Karpas-422 (cell line): ENCODE measurements around the gene ARRB2. TPM values are rescaled to one million over a fixed set of nuclear protein-coding genes. Genes with fewer than 3 reads are reported as not detected.

Experiments
- DNase-seq: peaks from one replicate; pipeline ENCODE4 v3.0.0-alpha.2; 2015
- H2AFZ ChIP-seq: fragments of 200-600 bp; sonication (generic); 2 replicates; pipeline ENCODE4 v1.6.1; 2014; ENCODE audit warnings: antibody characterized with exemption, low read length, mixed read lengths
- H3K27ac ChIP-seq: fragments of 200-600 bp; sonication (generic); 2 replicates; pipeline ENCODE4 v1.5.1; 2014; ENCODE audit warnings: mild to moderate bottlenecking, low read length, moderate library complexity
- H3K27me3 ChIP-seq: fragments of 200-600 bp; sonication (generic); 2 replicates; pipeline ENCODE4 v1.6.1; 2014; ENCODE audit warnings: low read length, mixed read lengths
- H3K36me3 ChIP-seq: fragments of 200-600 bp; sonication (generic); 2 replicates; pipeline ENCODE4 v1.6.1; 2014; ENCODE audit warnings: low read length, mixed read lengths; ENCODE audit not compliant: insufficient read depth
- H3K4me1 ChIP-seq: fragments of 200-600 bp; sonication (generic); 2 replicates; pipeline ENCODE4 v1.6.1; 2014; ENCODE audit warnings: mild to moderate bottlenecking, low read length, mixed read lengths
- H3K4me2 ChIP-seq: fragments of 200-600 bp; sonication (generic); 2 replicates; pipeline ENCODE4 v1.6.1; 2014; ENCODE audit warnings: low read length, low read depth, mild to moderate bottlenecking; ENCODE audit not compliant: poor library complexity, severe bottlenecking
- H3K4me3 ChIP-seq: fragments of 200-600 bp; sonication (generic); 2 replicates; pipeline ENCODE4 v1.5.1; 2014; ENCODE audit warnings: mild to moderate bottlenecking, antibody characterized with exemption, low read length, mixed read lengths
- H3K79me2 ChIP-seq: fragments of 200-600 bp; sonication (generic); 2 replicates; pipeline ENCODE4 v1.6.1; 2014; ENCODE audit warnings: mild to moderate bottlenecking, low read length, mixed read lengths
- H3K9ac ChIP-seq: fragments of 200-600 bp; sonication (generic); 2 replicates; pipeline ENCODE4 v1.6.0; 2014; ENCODE audit warnings: low read length
- H3K9me2 ChIP-seq: fragments of 200-600 bp; sonication (generic), shearing (Covaris generic); replicated peaks from 2 replicates; pipeline ENCODE4 v1.6.0; 2014; ENCODE audit warnings: mild to moderate bottlenecking, low read length, moderate library complexity; ENCODE audit not compliant: insufficient read depth
- H3K9me3 ChIP-seq: fragments of 300-700, 200-600 bp; sonication (generic); 2 replicates; pipeline ENCODE4 v1.6.1; 2014; ENCODE audit warnings: low read length, mixed read lengths
- H4K20me1 ChIP-seq: fragments of 200-600 bp; sonication (generic); 2 replicates; pipeline ENCODE4 v1.6.1; 2014; ENCODE audit warnings: mild to moderate bottlenecking, antibody characterized with exemption, low read length, low read depth; ENCODE audit not compliant: insufficient read depth
- total RNA-seq: library from RNA; depleted of rRNA; stranded (reverse); fragments of >200 nt; shearing (Covaris generic); gene quantifications from 2 replicates; pipeline ENCODE4 v1.2.3, GENCODE V29; 2014; ENCODE audit warnings: low replicate concordance; rRNA removed

Gene ARRB2
- total RNA-seq, 1 experiment from 2014 or later, result 19.1 TPM

GRCh38 chr17:4759776-4760236, 49.4 kb downstream of the ARRB2 start:
- no peaks in the 10 kb centered on the region for H3K9me3 ChIP-seq
- no peaks in the 10 kb centered on the region for H3K36me3 ChIP-seq
- no peaks in the 10 kb centered on the region for H3K4me1 ChIP-seq
- H2AFZ ChIP-seq, result no peak overlapping the region
- no peaks in the 10 kb centered on the region for H3K79me2 ChIP-seq
- no peak overlapping the region for H3K4me2 ChIP-seq
- DNase-seq, result no peak
- no peak overlapping the region for H3K27ac ChIP-seq
- H3K27me3 ChIP-seq, result no peaks in the 10 kb centered on the region
- H3K4me3 ChIP-seq, result no peak overlapping the region
- no peak overlapping the region for H3K9ac ChIP-seq
- no peaks in the 10 kb centered on the region for H4K20me1 ChIP-seq
- no peaks in the 10 kb centered on the region for H3K9me2 ChIP-seq

- no peak overlapping the region for H3K9ac ChIP-seq
- no peaks in the 10 kb centered on the region for H3K79me2 ChIP-seq
- no peak for DNase-seq
- no peak overlapping the region for H3K4me3 ChIP-seq
- no peaks in the 10 kb centered on the region for H3K4me1 ChIP-seq
- H3K36me3 ChIP-seq, result no peaks in the 10 kb centered on the region
- H2AFZ ChIP-seq, result no peak overlapping the region
- H3K9me2 ChIP-seq, result no peaks in the 10 kb centered on the region
- H3K4me2 ChIP-seq, result no peak overlapping the region
- no peaks in the 10 kb centered on the region for H3K27me3 ChIP-seq
- no peaks in the 10 kb centered on the region for H3K9me3 ChIP-seq
- no peaks in the 10 kb centered on the region for H4K20me1 ChIP-seq
- no peak overlapping the region for H3K27ac ChIP-seq
Observed at GRCh38 chr17:4764595-4764994, 54.2 kb downstream of the ARRB2 start.

GRCh38 chr17:4766201-4766600, 55.8 kb downstream of the ARRB2 start:
- Histone ChIP-seq H3K27me3 (no peaks in the 10 kb centered on the region), H2AFZ (no peak overlapping the region), H3K27ac (no peak overlapping the region), H3K9me2 (no peaks in the 10 kb centered on the region), H3K79me2 (no peaks in the 10 kb centered on the region), H3K4me3 (no peak overlapping the region), H3K4me1 (no peaks in the 10 kb centered on the region), H3K36me3 (no peaks in the 10 kb centered on the region), H4K20me1 (no peaks in the 10 kb centered on the region), H3K9me3 (no peaks in the 10 kb centered on the region), H3K9ac (no peak overlapping the region), H3K4me2 (no peak overlapping the region)
- DNase-seq, result no peak

GRCh38 chr17:4766723-4767122, 56.3 kb downstream of the ARRB2 start:
- Histone ChIP-seq H3K9me3 (no peaks in the 10 kb centered on the region), H3K4me2 (no peak overlapping the region), H3K9ac (no peak overlapping the region), H3K4me3 (no peak overlapping the region), H3K27ac (no peak overlapping the region), H3K79me2 (no peaks in the 10 kb centered on the region), H3K9me2 (no peaks in the 10 kb centered on the region), H2AFZ (no peak overlapping the region), H3K4me1 (no peaks in the 10 kb centered on the region), H3K27me3 (no peaks in the 10 kb centered on the region), H4K20me1 (no peaks in the 10 kb centered on the region), H3K36me3 (no peaks in the 10 kb centered on the region)
- no peak for DNase-seq

GRCh38 chr17:4768298-4768697, 57.9 kb downstream of the ARRB2 start:
- Histone ChIP-seq H2AFZ (no peak overlapping the region), H3K4me3 (no peak overlapping the region), H3K9ac (no peak overlapping the region), H3K9me3 (no peaks in the 10 kb centered on the region), H3K4me1 (no peaks in the 10 kb centered on the region), H3K36me3 (no peaks in the 10 kb centered on the region), H3K27me3 (no peaks in the 10 kb centered on the region), H4K20me1 (no peaks in the 10 kb centered on the region), H3K27ac (no peak overlapping the region), H3K9me2 (no peaks in the 10 kb centered on the region), H3K4me2 (no peak overlapping the region), H3K79me2 (no peaks in the 10 kb centered on the region)
- no peak for DNase-seq

- no peak overlapping the region for H3K4me2 ChIP-seq
- no peaks in the 10 kb centered on the region for H3K36me3 ChIP-seq
- H3K79me2 ChIP-seq, result no peaks in the 10 kb centered on the region
- H3K27me3 ChIP-seq, result no peaks in the 10 kb centered on the region
- H2AFZ ChIP-seq, result no peak overlapping the region
- H4K20me1 ChIP-seq, result no peaks in the 10 kb centered on the region
- no peak overlapping the region for H3K9ac ChIP-seq
- H3K9me2 ChIP-seq, result no peaks in the 10 kb centered on the region
- H3K27ac ChIP-seq, result no peak overlapping the region
- no peak for DNase-seq
- H3K4me1 ChIP-seq, result no peaks in the 10 kb centered on the region
- H3K9me3 ChIP-seq, result no peaks in the 10 kb centered on the region
- H3K4me3 ChIP-seq, result no peak overlapping the region
Observed at GRCh38 chr17:4769628-4770027, 59.2 kb downstream of the ARRB2 start.

Other genes starting within 250 kb of the ARRB2 start
- not detected in 2 replicates for gene SPNS2, start 211.8 kb upstream of the ARRB2 start, total RNA-seq
- gene MYBBP1A, start 155.2 kb upstream of the ARRB2 start, total RNA-seq, result 48.2 and 76.6 TPM in 2 replicates
- gene GGT6, start 150.1 kb upstream of the ARRB2 start, total RNA-seq, result not detected in 2 replicates
- 0.45 TPM in 1 of 2 replicates, not detected in the other for gene SMTNL2, start 126.1 kb upstream of the ARRB2 start, total RNA-seq
- 0.72 and 1.5 TPM in 2 replicates for gene ALOX15, start 69.0 kb upstream of the ARRB2 start, total RNA-seq
- 27.7 and 34.6 TPM in 2 replicates for gene PELP1, start 6.5 kb upstream of the ARRB2 start, total RNA-seq
- 20.3 and 21.0 TPM in 2 replicates for gene MED11, start 20.8 kb downstream of the ARRB2 start, total RNA-seq
- gene ZMYND15, start 29.2 kb downstream of the ARRB2 start, total RNA-seq, result not detected in 2 replicates
- gene CXCL16, start 29.3 kb downstream of the ARRB2 start, total RNA-seq, result 1.3 and 2.2 TPM in 2 replicates
- not detected in 2 replicates for gene TM4SF5, start 61.3 kb downstream of the ARRB2 start, total RNA-seq
- gene VMO1, start 75.7 kb downstream of the ARRB2 start, total RNA-seq, result not detected in 2 replicates
- gene GLTPD2, start 78.3 kb downstream of the ARRB2 start, total RNA-seq, result not detected in 2 replicates
- 118 and 168 TPM in 2 replicates for gene PSMB6, start 85.5 kb downstream of the ARRB2 start, total RNA-seq
- 13.1 and 23.3 TPM in 2 replicates for gene PLD2, start 96.5 kb downstream of the ARRB2 start, total RNA-seq
- 28.7 and 56.6 TPM in 2 replicates for gene MINK1, start 122.7 kb downstream of the ARRB2 start, total RNA-seq
- 0.26 and 0.43 TPM in 2 replicates for gene C17orf107, start 188.9 kb downstream of the ARRB2 start, total RNA-seq
- 0.11 and 0.22 TPM in 2 replicates for gene CHRNE, start 192.5 kb downstream of the ARRB2 start, total RNA-seq
- gene GP1BA, start 221.6 kb downstream of the ARRB2 start, total RNA-seq, result not detected in 2 replicates
- 79.0 and 79.1 TPM in 2 replicates for gene SLC25A11, start 229.4 kb downstream of the ARRB2 start, total RNA-seq
- gene RNF167, start 229.6 kb downstream of the ARRB2 start, total RNA-seq, result 49.9 and 50.5 TPM in 2 replicates
- 748 and 1,567 TPM in 2 replicates for gene PFN1, start 237.9 kb downstream of the ARRB2 start, total RNA-seq
- 31.1 and 31.6 TPM in 2 replicates for gene ENO3, start 240.5 kb downstream of the ARRB2 start, total RNA-seq